NCI-H1436 treated with DMSO at 0.1 percent for 48 hours (cell line): Measurements from ENCODE around the gene GLDN.

ENCODE experiments used
- DNase-seq: peaks from one replicate; lab custom pipeline; 2025; lab: John Stamatoyannopoulos, UW

The GLDN gene

GRCh38 chr15:51322621-51323296 is 18.7 kb upstream of the GLDN start:
- DNase-seq = no peak

GRCh38 chr15:51323749-51324148 is 17.7 kb upstream of the GLDN start:
- DNase-seq = no peak

DNA sequence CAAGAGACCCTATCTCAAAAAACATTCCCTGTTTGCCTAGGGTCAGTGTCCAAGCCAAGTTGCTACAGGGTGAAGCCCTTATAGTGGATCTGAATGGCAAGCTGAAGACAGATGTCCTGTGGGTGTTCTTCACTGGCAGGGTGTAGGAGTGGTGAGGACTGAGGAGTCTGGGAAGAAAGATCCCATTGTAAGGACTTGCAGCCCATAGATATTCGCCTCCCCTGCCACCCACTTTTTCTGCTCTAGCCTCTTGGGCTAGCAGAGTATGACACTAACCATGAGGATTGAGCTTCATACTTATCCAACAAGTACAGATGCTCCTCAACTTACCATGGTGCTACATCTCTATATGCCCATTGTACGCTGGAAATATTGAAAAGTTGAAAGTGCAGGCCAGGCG is 16.3 kb upstream of the GLDN start:
- no peak for DNase-seq

- DNase-seq = no peak
Observed at GRCh38 chr15:51327081-51327480, 14.4 kb upstream of the GLDN start.

GRCh38 chr15:51328926-51329325 is 12.5 kb upstream of the GLDN start:
- DNase-seq = no peak

GRCh38 chr15:51331141-51331540 is 10.3 kb upstream of the GLDN start:
- DNase-seq = no peak

GRCh38 chr15:51332206-51333147 is 9.0 kb upstream of the GLDN start:
- DNase-seq = no peak

GRCh38 chr15:51333571-51333970 is 7.9 kb upstream of the GLDN start:
- no peak for DNase-seq

- no peak for DNase-seq
Observed at GRCh38 chr15:51334011-51334451, 7.4 kb upstream of the GLDN start.

- DNase-seq = no peak
Observed at GRCh38 chr15:51335087-51335486, 6.4 kb upstream of the GLDN start.

- no peak for DNase-seq
Observed at GRCh38 chr15:51335538-51336410, 5.7 kb upstream of the GLDN start.

DNA sequence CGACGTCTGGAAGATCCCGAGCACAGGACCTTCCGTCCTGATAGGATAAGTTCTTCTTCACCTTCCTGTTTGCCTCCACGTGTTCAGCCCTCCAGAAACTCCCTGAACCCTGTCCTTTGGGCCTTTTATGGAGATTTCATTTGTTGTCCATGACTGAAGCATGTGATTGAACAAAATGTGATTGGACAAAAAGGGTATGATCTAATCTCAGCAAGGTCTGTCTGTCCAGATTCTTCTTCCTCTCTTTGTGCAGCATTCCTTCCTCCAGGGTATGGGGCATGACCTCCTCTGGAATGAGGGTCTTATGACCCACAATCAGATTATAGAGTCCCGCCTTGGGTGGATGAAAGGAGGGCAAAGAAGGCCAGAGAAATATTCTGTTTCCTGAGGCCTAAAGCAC is 3.0 kb upstream of the GLDN start, which contains the start of gene CYP19A1:
CYP19A1 (minus strand) TSS at position 101 of the 400 bp plus-strand sequence. CDS start 95,684 bp downstream, outside the sequence.
- no peak for DNase-seq

DNA sequence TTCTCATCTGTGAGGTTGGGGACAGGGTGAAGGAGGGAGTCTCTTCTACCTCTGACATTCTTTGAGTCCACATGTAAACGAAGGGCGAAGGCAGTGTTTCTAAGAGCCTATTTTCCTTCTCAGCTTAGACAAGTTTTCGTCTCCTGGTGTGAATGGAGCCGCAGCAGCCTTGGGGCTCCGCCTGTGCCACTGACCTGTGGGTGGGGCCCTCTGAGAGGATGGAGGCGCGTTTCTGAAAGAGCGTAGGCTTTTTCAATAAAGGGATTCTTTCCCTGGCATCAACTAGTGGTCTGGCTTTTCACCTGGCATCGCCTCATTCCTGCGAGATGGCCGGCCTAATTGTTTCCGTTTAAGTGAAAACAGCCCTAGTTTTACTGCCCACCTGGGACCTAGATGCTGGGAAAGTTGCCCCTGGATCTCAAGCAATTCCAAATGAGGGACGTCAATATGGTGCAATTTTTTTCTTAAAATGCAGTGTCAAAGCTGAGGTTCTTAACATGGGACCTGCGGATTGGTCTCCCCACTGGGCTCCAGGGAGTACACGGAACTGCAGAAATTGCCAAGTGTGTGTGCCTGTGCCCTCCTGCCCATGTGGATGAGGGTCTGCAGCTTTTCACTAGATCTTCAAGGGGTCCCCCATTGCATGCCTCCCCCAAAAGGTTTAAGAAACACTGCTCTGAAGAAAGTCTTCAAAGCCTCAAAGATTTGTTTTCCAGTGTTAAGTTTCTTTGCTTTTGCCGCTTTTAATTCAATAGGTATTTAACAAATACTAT is 958 bp downstream of the GLDN start:
- no peak for DNase-seq

DNA sequence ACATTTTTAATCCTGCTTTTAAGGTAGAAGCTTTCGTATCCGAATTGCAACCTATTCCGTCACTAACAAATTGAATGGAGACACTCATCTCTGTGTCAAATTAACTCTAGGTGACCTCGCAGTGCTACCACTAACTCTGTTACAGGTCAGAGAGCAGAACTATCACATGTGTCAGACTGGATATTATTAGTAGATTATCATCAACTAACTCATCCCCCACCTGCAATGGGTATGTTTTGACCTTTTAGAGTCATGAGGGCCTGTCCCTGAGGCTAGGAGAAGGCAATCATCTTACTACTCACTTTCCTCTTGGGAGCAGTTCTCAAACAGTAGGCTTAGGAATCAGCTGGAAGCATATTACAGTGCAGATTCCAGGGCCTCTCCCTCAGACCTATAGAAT is 2.0 kb downstream of the GLDN start:
- no peak for DNase-seq

- DNase-seq = no peak
Observed at GRCh38 chr15:51346136-51346535, 4.7 kb downstream of the GLDN start.

GRCh38 chr15:51348688-51349087 is 7.2 kb downstream of the GLDN start:
- no peak for DNase-seq

DNA sequence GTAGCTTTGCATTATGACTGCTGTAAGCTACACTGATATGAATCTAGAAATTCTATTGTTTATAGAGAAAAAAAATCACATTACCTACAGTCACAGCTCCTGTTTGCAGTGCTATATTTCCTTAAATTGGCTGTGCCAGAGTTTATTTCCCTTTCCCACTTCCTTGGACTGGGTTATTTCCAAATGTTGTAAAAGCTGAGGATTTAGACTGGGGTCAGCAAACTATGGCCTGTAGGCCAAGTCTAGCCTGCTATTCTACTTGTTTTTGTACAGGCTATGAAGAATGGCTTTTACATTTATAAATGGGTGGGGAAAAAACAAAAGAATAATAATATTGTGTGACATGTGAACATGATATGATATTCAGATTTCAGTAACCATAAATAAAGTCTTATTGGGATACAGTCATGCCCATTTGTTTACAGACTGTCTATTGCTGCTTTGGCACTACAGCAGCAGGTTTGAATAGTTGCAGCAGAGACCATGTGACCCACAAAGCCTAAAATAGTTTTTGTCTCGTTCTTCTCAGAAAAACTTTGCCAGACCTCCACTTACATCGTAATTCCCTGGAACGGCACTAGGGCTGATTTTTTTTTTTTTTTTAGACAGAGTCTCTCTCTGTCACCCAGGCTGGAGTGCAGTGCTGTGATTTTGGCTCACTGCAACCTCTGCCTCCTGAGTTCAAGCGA is 7.8 kb downstream of the GLDN start:
- DNase-seq = no peak

DNA sequence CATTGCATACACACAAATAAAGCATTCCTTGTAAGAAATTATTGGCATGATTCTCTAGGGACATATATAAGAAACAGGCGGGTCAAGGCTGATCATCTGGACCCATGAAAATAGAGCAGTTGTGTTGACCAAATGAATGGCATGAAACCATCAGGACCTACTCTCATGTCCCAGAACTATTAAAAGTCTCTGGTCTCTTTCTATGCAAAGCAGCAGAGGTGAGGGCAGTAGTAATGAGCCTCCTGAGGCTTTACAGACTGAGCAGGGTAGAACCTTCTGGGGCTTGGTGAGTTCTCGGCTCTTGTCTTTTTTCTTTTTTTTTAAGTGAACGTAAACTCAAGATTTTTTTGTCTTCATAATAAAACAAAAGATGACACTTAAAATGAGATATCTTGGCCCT is 9.3 kb downstream of the GLDN start:
- DNase-seq = no peak

- DNase-seq = no peak
Observed at GRCh38 chr15:51353976-51354375, 12.5 kb downstream of the GLDN start.

DNA sequence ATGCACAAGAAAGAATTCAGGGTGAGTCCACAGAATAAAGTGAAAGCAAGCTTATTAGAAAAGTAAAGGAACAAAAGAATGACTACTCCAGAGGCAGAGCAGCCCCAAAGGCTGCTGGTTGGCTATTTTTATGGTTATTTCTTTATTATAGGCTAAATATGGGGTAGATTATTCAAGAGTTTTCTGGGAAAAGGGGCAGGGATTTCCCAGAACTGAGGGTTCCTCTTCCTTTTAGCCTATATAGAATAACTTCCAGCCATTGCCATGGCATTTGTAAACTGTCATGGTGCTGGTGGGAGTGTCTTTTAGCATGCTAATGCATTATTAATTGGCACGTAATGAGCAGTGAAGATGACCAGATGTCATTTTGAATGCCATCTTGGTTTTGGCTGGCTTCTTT is 13.6 kb downstream of the GLDN start:
- DNase-seq = no peak

- DNase-seq = no peak
Observed at GRCh38 chr15:51356147-51356546, 14.7 kb downstream of the GLDN start.
